Transverse colon (tissue), 4 donors: ENCODE results near the gene ZNF346. TPM values are rescaled to one million over a fixed set of nuclear protein-coding genes. Genes with fewer than 3 reads are reported as not detected.

Experiments used
- DNase-seq: peaks from one replicate; pipeline ENCODE4 v3.0.0-alpha.2; 2019
- H3K27ac ChIP-seq, 4 donors: fragments of 200-600 bp; sonication (generic); 2 replicates each; pipeline ENCODE4 v1.5.1; 2016 to 2018; ENCODE audit warnings: inconsistent platforms in 4 of 4
- H3K27me3 ChIP-seq: fragments of 200-600 bp; sonication (generic); 2 replicates; pipeline ENCODE4 v1.5.1; 2017; ENCODE audit warnings: inconsistent platforms
- H3K36me3 ChIP-seq, 4 donors: fragments of 200-600 bp; sonication (generic); 2 replicates each; pipeline ENCODE4 v1.5.1; 2017 to 2019; ENCODE audit warnings: inconsistent platforms in 4 of 4
- H3K4me1 ChIP-seq, 4 donors: fragments of 200-600 bp; sonication (generic); 2 replicates each; pipeline ENCODE4 v1.5.1; 2017 to 2020; ENCODE audit warnings: inconsistent platforms in 4 of 4
- H3K4me3 ChIP-seq, 4 donors: fragments of 200-600 bp; sonication (generic); 1 replicate in 1 of 4; 2 replicates in 3 of 4; pipeline versions ENCODE4 v1.5.1 to v1.6.1; 2017 to 2019; ENCODE audit warnings: inconsistent platforms in 4 of 4
- H3K9me3 ChIP-seq, 2 donors: fragments of 200-600 bp; sonication (generic); 2 replicates each; pipeline ENCODE4 v1.5.1; 2017 to 2019; ENCODE audit warnings: inconsistent platforms in 2 of 2
- EP300 ChIP-seq: sonication (generic); formaldehyde crosslinking; IDR thresholded peaks from one replicate; pipeline ENCODE4 v1.6.1; 2017; ENCODE audit warnings: antibody characterized with exemption, low read depth
- POLR2A ChIP-seq: fragments of 450-650 bp; IDR thresholded peaks from one replicate; pipeline ENCODE4 v1.6.1; 2016; ENCODE audit warnings: antibody characterized with exemption, mild to moderate bottlenecking, moderate library complexity
- POLR2AphosphoS5 ChIP-seq, 3 donors: sonication (generic); formaldehyde crosslinking; IDR thresholded peaks; one replicate each; pipeline ENCODE4 v1.6.1; 2016; ENCODE audit warnings: antibody characterized with exemption in 3 of 3
- WGBS, 2 donors: methylation state at CpG; one replicate each; pipeline ENCODE4 v1.1.5; 2018; ENCODE audit warnings: low coverage in 1 of 2; 5-methylcytosine and 5-hydroxymethylcytosine counted together
- in situ Hi-C, 4 donors: fragments of 200-750 bp; cut with MboI; loops; one replicate each; pipeline versions ENCODE4 v1.15.0 to v1.15.1; 2017; ENCODE audit warnings: low sequenced_read_pairs in 3 of 4, low pct_ligation_motif_present in 1 of 4, low pct_unique_long_range_greater_than_20kb in 1 of 4
- intact Hi-C: fragments of 100-400 bp; cut with DNase I; formaldehyde crosslinking; loops from one replicate; pipeline ENCODE4 v1.15.1; 2023; ENCODE audit warnings: low total_unique reads
- total RNA-seq, 4 donors: library from RNA; depleted of rRNA; stranded (reverse); fragments of >200 nt; gene quantifications; one replicate each; pipeline ENCODE4 v1.1.0, GENCODE V29; 2016
- TF ChIP-seq, protein P1 (sequence below), 5 experiments: fragments of 200-600 bp in 3 of 5; fragments of 450-650 bp in 2 of 5; sonication (generic) in 3 of 5; IDR thresholded peaks; 1 replicate in 2 of 5; 2 replicates in 3 of 5; pipeline ENCODE4 v1.5.1; 2016 to 2017; ENCODE audit warnings: antibody characterized with exemption in 5 of 5, inconsistent platforms in 3 of 5, mild to moderate bottlenecking in 2 of 5, moderate library complexity in 1 of 5

The ZNF346 gene
- total RNA-seq, 4 donors from 2014 or later, result 10.1 to 19.5 (median 12.6) TPM

DNA sequence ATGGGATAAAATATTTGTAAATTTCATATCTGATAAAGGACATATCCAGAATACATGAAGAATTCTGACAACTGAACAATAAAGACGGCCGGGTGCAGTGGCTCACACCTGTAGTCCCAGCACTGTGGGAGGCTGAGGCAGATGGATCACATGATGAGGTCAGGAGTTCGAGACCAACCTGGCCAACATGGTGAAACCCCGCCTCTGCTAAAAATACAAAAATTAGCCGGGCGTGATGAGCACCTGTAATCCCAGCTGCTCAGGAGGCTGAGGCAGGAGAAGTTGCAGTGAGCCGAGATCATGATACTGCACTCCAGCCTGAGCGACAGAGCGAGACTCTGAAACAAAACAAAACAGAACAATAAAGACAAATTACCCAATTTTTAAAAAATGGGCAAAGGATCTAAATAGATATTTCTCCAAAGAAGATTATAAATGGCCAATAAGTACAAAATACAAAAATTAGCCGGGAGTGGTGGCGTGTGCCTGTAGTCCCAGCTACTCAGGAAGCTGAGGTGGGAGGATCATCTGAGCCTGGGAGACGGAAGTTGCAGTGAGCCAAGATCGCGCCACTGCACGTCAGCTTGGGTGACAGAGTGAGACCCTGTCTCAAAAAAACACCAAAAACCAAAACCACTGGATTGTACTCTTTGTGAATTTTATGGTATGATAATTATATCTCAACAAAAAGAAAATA lies 101.4 kb downstream of the ZNF346 start:
- intact Hi-C loops (no loop called here), in situ Hi-C loops (loop anchor here in 1 of 4 donors (25.0 kb wide), 1 partner anchor 163 kb away; no protein-coding TSS in a partner anchor)
- Histone ChIP-seq H3K9me3 (no peaks in the 10 kb centered on the region), H3K4me1 (no peaks in the 10 kb centered on the region), H3K36me3 (no peaks in the 10 kb centered on the region), H3K27me3 (no peaks in the 10 kb centered on the region), H3K4me3 (no peak overlapping the region), H3K27ac (no peak overlapping the region)
- no peak for DNase-seq
- 77 to 83% methylated on average over 7 to 15 of the region's 15 CpGs for WGBS, 2 donors
- TF ChIP-seq POLR2AphosphoS5 (IDR thresholded peaks at IDR 0.05), result no peak
- TF ChIP-seq POLR2A, result no peak

DNA sequence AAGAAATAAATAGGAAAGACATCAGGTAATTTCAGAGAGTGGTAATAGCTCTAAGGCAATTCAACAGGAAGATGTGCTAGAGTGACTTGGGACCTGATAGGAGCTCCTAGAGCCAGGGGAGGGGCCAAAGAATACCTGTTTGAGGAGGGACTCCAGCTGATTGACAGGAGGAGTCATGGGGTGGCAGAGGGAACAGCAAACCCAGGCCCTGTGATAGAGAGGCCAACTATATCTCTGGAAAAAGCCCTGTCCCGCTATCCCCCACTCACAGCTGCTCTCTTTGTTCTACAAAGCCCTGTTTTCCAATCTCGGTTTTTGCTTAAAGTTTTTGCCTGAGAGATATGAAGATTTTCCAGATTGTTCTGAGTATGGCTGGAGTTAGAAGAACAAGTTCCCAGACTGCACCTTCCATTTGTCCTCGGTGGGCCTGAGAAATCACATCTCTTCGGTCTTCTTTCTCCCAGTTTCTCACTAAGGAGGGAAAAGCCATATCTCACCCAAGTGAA lies 102.0 kb downstream of the ZNF346 start:
- TF ChIP-seq, protein P1, sequence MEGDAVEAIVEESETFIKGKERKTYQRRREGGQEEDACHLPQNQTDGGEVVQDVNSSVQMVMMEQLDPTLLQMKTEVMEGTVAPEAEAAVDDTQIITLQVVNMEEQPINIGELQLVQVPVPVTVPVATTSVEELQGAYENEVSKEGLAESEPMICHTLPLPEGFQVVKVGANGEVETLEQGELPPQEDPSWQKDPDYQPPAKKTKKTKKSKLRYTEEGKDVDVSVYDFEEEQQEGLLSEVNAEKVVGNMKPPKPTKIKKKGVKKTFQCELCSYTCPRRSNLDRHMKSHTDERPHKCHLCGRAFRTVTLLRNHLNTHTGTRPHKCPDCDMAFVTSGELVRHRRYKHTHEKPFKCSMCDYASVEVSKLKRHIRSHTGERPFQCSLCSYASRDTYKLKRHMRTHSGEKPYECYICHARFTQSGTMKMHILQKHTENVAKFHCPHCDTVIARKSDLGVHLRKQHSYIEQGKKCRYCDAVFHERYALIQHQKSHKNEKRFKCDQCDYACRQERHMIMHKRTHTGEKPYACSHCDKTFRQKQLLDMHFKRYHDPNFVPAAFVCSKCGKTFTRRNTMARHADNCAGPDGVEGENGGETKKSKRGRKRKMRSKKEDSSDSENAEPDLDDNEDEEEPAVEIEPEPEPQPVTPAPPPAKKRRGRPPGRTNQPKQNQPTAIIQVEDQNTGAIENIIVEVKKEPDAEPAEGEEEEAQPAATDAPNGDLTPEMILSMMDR (IDR thresholded peaks at IDR 0.05), result no peak
- TF ChIP-seq EP300 (no peak), POLR2A (no peak), POLR2AphosphoS5 (IDR thresholded peaks at IDR 0.05) (no peak)
- no peak overlapping the region for H3K27ac ChIP-seq
- no peaks in the 10 kb centered on the region for H3K36me3 ChIP-seq
- no peak for DNase-seq
- H3K9me3 ChIP-seq, result no peaks in the 10 kb centered on the region
- H3K4me1 ChIP-seq, result no peaks in the 10 kb centered on the region
- H3K4me3 ChIP-seq, result no peak overlapping the region
- intact Hi-C loops (no loop called here), in situ Hi-C loops (loop anchor here in 1 of 4 donors (25.0 kb wide), 1 partner anchor 163 kb away; no protein-coding TSS in a partner anchor)
- WGBS, 2 donors, result 73 to 83% methylated on average over 3 to 4 of the region's 4 CpGs
- no peaks in the 10 kb centered on the region for H3K27me3 ChIP-seq

DNA sequence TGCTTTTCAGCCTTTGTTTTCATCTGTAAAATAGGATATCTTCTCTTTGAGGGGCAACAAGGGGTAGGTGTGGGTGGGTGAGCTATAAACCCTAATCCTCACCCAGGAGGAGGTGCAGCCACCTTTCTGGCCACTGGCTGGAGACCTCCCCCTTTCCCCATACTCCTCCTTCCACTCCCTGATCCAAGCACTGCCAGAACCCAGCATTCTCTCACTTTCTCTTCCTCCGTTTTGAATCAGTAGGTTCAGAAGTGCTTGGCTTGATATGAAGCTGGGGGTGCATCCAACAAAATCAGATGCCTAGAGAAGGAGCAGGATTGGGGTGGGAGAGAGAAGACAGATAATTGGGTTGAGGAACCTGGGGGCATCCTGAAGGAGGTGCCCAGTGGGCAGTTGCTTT lies 104.3 kb downstream of the ZNF346 start:
- in situ Hi-C loops, result loop anchor here in 1 of 4 donors (25.0 kb wide), 1 partner anchor 161 kb away; no protein-coding TSS in a partner anchor
- intact Hi-C loops, result no loop called here
- no peaks in the 10 kb centered on the region for H3K36me3 ChIP-seq
- DNase-seq, result no peak
- no peak overlapping the region for H3K4me3 ChIP-seq
- no peak overlapping the region for H3K27ac ChIP-seq
- H3K9me3 ChIP-seq, result no peaks in the 10 kb centered on the region
- TF ChIP-seq EP300 (no peak), POLR2AphosphoS5 (IDR thresholded peaks at IDR 0.05) (no peak)
- TF ChIP-seq, protein P1 (IDR thresholded peaks at IDR 0.05), result no peak
- 77 to 85% methylated on average over 1 of the region's 1 CpG for WGBS, 2 donors
- H3K27me3 ChIP-seq, result no peaks in the 10 kb centered on the region
- H3K4me1 ChIP-seq, result no peaks in the 10 kb centered on the region

DNA sequence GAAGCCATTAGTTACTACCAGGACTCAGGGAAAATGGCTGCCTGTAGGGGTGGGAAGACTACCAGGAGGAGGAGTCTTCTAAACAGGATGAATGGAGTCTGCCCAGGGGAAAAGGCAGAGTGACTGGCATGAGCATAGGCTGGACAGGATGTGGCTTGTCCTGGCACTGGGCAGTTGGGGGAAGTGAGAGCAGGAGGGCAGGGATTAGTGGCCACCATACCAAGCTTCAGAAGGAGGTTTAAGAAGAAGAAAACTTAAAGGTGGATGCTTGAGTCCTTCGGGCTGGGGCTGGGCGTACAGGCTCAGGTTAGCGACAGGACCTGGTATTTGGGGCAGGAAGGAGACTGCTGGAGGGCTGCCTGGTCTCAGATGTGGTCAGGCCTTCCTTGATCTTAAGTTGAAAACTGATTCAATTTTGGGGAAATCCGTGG lies 106.1 kb downstream of the ZNF346 start:
- no peaks in the 10 kb centered on the region for H3K27me3 ChIP-seq
- H3K4me3 ChIP-seq, result no peak overlapping the region
- H3K36me3 ChIP-seq, result no peaks in the 10 kb centered on the region
- peaks cover 0 to 7% (median 0%) of the 10 kb centered on the region in 4 donors for H3K4me1 ChIP-seq
- DNase-seq, result no peak
- WGBS, 2 donors, result 80% methylated on average over 4 of the region's 4 CpGs; no CpG with 5 or more reads in 1 of the 2 donors
- intact Hi-C loops (no loop called here), in situ Hi-C loops (loop anchor here in 1 of 4 donors (25.0 kb wide), 1 partner anchor 159 kb away; no protein-coding TSS in a partner anchor)
- no peaks in the 10 kb centered on the region for H3K9me3 ChIP-seq
- no peak overlapping the region for H3K27ac ChIP-seq
- TF ChIP-seq POLR2A (no peak), POLR2AphosphoS5 (IDR thresholded peaks at IDR 0.05) (no peak), EP300 (no peak)
- TF ChIP-seq, protein P1 (IDR thresholded peaks at IDR 0.05), result no peak
